Stimulated activated CD4-positive, alpha-beta T cell treated with anti-CD3 and anti-CD28 coated beads, Interleukin-12 subunit alpha, Interleukin-12 subunit beta, amount 100 ng/mL, for 24 hours (primary cell): ENCODE measurements around the gene BDKRB2.

ENCODE experiments used
- DNase-seq, 2 experiments: peaks; one replicate each; pipeline ENCODE4 v3.0.0-alpha.2; 2020; ENCODE audit warnings: low read depth in 2 of 2

Gene BDKRB2

GRCh38 chr14:96198430-96199130, 6.1 kb upstream of the BDKRB2 start:
- no peak for DNase-seq

- no peak for DNase-seq
Observed at GRCh38 chr14:96201157-96201556, 3.5 kb upstream of the BDKRB2 start.

GRCh38 chr14:96201965-96202364, 2.7 kb upstream of the BDKRB2 start:
- DNase-seq = no peak

- no peak for DNase-seq
Observed at GRCh38 chr14:96202441-96203094, 2.1 kb upstream of the BDKRB2 start.

- no peak for DNase-seq
Observed at GRCh38 chr14:96203116-96203515, 1.5 kb upstream of the BDKRB2 start.

- DNase-seq = no peak
Observed at GRCh38 chr14:96203635-96204034, 1.0 kb upstream of the BDKRB2 start.

GRCh38 chr14:96205059-96205977, 679 bp downstream of the BDKRB2 start:
- DNase-seq = no peak

- DNase-seq = no peak
Observed at GRCh38 chr14:96205978-96206360, 1.3 kb downstream of the BDKRB2 start.

GRCh38 chr14:96206461-96206860, 1.8 kb downstream of the BDKRB2 start:
- DNase-seq = no peak

GRCh38 chr14:96207686-96208085, 3.0 kb downstream of the BDKRB2 start:
- no peak for DNase-seq

GRCh38 chr14:96208739-96209138, 4.1 kb downstream of the BDKRB2 start:
- DNase-seq = no peak

GRCh38 chr14:96212140-96212539, 7.5 kb downstream of the BDKRB2 start:
- no peak for DNase-seq

GRCh38 chr14:96212896-96213295, 8.3 kb downstream of the BDKRB2 start:
- no peak for DNase-seq

GRCh38 chr14:96213871-96214465, 9.3 kb downstream of the BDKRB2 start:
- no peak for DNase-seq

- no peak for DNase-seq
Observed at GRCh38 chr14:96214793-96215192, 10.2 kb downstream of the BDKRB2 start.

GRCh38 chr14:96215452-96216244, 11.0 kb downstream of the BDKRB2 start:
- no peak for DNase-seq

- DNase-seq = no peak
Observed at GRCh38 chr14:96216627-96217026, 12.0 kb downstream of the BDKRB2 start.

- DNase-seq = no peak
Observed at GRCh38 chr14:96217376-96217913, 12.8 kb downstream of the BDKRB2 start.

GRCh38 chr14:96221109-96221650, 16.5 kb downstream of the BDKRB2 start:
- DNase-seq = no peak

- no peak for DNase-seq
Observed at GRCh38 chr14:96221841-96222240, 17.2 kb downstream of the BDKRB2 start.
